Mesothelial cell of epicardium (in vitro differentiated cells): ENCODE results near the gene NAV2. TPM values are rescaled to one million over a fixed set of nuclear protein-coding genes. Genes with fewer than 3 reads are reported as not detected.
A peak's percentile ranks its signal among the peaks of the same experiment; 100 is the strongest.

ENCODE experiments used
- DNase-seq, 2 experiments: peaks; one replicate each; pipeline ENCODE4 v3.0.0; 2021; ENCODE audit warnings: low spot score in 2 of 2; ENCODE audit not compliant: unreplicated experiment in 2 of 2
- H3K27ac Mint-ChIP-seq: 2 replicates; pipeline ENCODE4 v1.8.0; 2021; ENCODE audit warnings: mixed read lengths
- H3K27me3 Mint-ChIP-seq: 2 replicates; pipeline ENCODE4 v1.8.0; 2021; ENCODE audit warnings: low read depth, mixed read lengths
- H3K36me3 Mint-ChIP-seq: 2 replicates; pipeline ENCODE4 v1.8.0; 2021; ENCODE audit warnings: mixed read lengths
- H3K4me1 Mint-ChIP-seq: 2 replicates; pipeline ENCODE4 v1.8.0; 2021; ENCODE audit warnings: mixed read lengths
- H3K4me3 Mint-ChIP-seq: 2 replicates; pipeline ENCODE4 v1.8.0; 2021; ENCODE audit warnings: mild to moderate bottlenecking, moderate library complexity, mixed read lengths
- H3K9me3 Mint-ChIP-seq: 2 replicates; pipeline ENCODE4 v1.8.0; 2021; ENCODE audit warnings: mixed read lengths
- total RNA-seq: library from RNA; stranded (reverse); gene quantifications from 3 replicates; pipeline ENCODE4 v1.2.1, GENCODE V29; 2021
- TF ChIP-seq, protein P1 (sequence below): fragments of 200-600 bp; sonication (generic); IDR thresholded peaks from one replicate; pipeline ENCODE4 v1.5.0; 2021; ENCODE audit warnings: antibody characterized with exemption; ENCODE audit not compliant: unreplicated experiment

The NAV2 gene
- total RNA-seq, 1 donor from 2014 or later: 69.8 TPM

DNA sequence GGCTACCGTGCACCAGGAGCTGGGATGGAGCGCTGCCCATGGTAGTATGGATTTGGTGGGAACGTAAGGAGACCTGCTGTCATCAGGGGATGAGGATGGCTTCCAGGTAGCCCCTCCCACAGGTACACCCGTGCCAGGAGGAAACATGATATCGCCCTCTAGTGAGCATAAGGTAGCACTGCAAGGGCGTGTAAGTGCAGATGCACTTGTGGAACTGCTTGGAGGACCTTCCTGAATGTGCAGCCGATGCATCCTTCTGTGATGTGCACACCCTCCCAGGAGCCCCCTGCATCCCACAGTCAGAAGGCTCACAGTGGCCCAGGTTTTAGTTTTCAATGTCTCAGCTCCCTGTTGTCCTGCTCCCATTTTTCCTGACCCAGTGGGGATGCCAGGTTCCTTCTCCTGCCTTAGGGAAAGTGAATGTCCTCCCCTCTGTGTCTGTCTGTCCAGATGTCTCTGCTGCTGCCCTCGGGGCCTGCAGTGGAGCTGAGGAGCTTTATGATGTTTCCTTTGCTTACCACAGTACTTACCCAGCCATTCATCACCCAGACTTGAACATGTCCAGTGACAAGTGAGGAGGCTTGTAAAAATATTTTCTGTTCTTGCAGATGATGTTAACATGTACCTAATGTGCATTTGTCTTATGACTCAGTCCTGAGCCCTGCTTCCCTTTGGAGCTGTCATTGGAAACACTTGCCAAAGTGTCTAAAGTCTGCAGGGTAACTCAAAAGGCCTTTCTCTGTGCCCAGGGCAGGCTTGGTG is 398.5 kb downstream of the NAV2 start:
- DNase-seq: peak in 1 of 2 experiments; percentile 66
- peaks cover 24% of the 10 kb centered on the region for H3K36me3 Mint-ChIP-seq
- TF ChIP-seq, protein P1, sequence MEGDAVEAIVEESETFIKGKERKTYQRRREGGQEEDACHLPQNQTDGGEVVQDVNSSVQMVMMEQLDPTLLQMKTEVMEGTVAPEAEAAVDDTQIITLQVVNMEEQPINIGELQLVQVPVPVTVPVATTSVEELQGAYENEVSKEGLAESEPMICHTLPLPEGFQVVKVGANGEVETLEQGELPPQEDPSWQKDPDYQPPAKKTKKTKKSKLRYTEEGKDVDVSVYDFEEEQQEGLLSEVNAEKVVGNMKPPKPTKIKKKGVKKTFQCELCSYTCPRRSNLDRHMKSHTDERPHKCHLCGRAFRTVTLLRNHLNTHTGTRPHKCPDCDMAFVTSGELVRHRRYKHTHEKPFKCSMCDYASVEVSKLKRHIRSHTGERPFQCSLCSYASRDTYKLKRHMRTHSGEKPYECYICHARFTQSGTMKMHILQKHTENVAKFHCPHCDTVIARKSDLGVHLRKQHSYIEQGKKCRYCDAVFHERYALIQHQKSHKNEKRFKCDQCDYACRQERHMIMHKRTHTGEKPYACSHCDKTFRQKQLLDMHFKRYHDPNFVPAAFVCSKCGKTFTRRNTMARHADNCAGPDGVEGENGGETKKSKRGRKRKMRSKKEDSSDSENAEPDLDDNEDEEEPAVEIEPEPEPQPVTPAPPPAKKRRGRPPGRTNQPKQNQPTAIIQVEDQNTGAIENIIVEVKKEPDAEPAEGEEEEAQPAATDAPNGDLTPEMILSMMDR: peak; percentile 78
- no peak overlapping the region for H3K4me3 Mint-ChIP-seq
- no peaks in the 10 kb centered on the region for H3K27me3 Mint-ChIP-seq
- H3K27ac Mint-ChIP-seq: peak overlapping the region; percentile 73
- no peaks in the 10 kb centered on the region for H3K9me3 Mint-ChIP-seq
- H3K4me1 Mint-ChIP-seq: peaks cover 18% of the 10 kb centered on the region

DNA sequence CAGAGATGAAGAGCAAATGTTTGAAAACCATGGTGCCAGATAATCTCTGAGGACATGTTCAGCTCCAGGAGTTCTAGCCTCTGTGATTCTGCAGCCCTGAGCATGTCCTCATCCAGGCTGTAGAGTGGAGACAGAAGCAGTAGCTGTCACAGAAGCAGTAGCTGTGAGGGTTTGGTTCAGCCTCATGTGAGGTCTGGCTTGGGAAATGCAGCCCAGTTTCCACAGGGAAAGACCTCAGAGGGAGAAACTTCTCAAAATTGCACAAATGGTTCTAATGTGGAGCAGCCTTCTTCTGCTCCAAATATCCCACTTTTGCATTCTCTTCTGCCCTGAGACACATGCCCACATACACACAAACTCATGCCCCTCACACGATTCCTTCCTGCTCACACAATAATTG is 399.2 kb downstream of the NAV2 start:
- H3K4me1 Mint-ChIP-seq: peaks cover 18% of the 10 kb centered on the region
- DNase-seq: no peak
- H3K9me3 Mint-ChIP-seq: no peaks in the 10 kb centered on the region
- H3K36me3 Mint-ChIP-seq: peaks cover 24% of the 10 kb centered on the region
- peak overlapping the region; percentile 73 for H3K27ac Mint-ChIP-seq
- H3K27me3 Mint-ChIP-seq: no peaks in the 10 kb centered on the region
- TF ChIP-seq, protein P1: no peak
- H3K4me3 Mint-ChIP-seq: no peak overlapping the region

DNA sequence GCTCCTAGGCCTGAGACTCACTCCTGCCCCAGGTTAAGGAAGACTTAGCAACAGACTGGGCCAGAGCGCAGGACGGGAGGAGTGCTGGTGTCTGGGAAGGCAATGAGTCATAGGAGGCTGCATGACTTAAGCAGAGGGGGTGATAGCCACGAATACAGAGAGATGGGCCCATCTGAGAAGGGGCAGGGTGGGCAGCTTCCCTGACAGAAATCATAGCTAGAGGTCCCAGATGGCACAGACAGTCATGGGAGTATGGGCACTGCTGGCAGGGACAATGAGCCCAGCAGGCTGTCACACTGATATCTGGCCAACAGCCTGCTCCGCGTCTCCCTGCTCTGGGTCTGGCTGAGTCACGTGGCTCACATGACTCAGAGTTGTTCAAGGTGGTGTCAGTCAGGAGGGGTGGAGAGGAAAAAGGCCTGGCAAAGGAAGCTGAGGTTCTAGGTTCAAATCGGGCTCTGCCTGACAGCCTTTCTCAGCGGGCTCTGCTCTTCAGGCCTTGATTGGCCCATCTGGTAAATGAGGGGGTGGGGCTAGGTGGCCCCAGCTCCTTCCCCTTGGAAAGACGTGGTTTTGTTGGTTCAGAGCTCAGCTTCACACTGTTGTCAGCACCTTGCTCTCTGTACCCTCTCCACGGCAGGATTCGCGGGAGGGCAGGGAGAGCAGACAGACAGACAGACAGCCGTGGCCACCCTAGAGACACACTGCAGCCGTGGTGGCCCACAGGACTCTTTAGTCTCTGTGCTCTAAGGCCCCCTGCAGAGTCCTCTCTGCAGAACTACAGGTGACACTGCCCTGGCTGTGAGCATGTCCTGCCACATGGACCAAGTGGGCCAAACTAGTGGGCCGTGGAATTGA is 399.9 kb downstream of the NAV2 start:
- no peaks in the 10 kb centered on the region for H3K27me3 Mint-ChIP-seq
- H3K4me3 Mint-ChIP-seq: peak overlapping the region; percentile 7
- peak overlapping the region; percentile 73 for H3K27ac Mint-ChIP-seq
- H3K4me1 Mint-ChIP-seq: peaks cover 18% of the 10 kb centered on the region
- no peaks in the 10 kb centered on the region for H3K9me3 Mint-ChIP-seq
- DNase-seq: no peak
- H3K36me3 Mint-ChIP-seq: peaks cover 22% of the 10 kb centered on the region
- TF ChIP-seq, protein P1: no peak

DNA sequence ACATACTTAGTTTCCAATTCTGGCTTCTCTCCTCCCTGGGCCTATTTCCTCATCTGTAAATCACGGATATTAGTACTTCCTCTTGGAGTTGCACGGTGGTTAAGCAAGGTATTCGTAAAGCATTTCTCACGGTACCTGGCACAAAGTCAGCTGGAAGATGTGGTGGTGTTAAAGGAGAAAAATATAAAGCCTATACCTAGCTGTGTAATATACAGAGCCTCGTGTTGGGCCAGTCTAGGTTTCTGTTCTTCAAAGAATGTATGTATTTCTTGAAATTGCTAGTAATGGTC is 400.5 kb downstream of the NAV2 start:
- Mint-ChIP-seq H3K36me3 (peaks cover 18% of the 10 kb centered on the region), H3K9me3 (no peaks in the 10 kb centered on the region), H3K4me3 (no peak overlapping the region), H3K4me1 (peaks cover 18% of the 10 kb centered on the region), H3K27me3 (no peaks in the 10 kb centered on the region), H3K27ac (peak overlapping the region; percentile 40)
- no peak for DNase-seq
- TF ChIP-seq, protein P1: no peak

DNA sequence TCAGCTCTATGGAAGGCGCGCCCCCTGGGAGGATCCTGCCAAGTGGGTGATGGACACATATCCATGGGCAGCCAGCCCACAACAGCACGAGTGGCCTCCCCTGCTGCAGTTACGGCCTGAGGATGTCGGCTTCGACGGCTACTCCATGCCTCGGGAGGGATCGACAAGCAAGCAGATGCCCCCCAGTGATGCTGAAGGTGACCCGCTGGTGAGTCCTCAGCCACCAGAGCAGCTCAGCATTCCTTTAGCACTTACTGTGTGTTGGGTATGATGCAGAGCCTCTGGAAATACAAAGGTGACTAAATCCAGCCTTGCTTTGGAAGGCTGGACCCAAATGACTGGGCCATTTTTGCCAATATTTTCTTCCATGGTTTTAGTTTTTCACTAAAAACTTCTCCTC is 402.0 kb downstream of the NAV2 start:
- peaks cover 24% of the 10 kb centered on the region for H3K36me3 Mint-ChIP-seq

More for the DNA sequence above, 402.0 kb downstream of the NAV2 start:
- Mint-ChIP-seq H3K27ac (no peak overlapping the region), H3K4me3 (no peak overlapping the region), H3K4me1 (peaks cover 18% of the 10 kb centered on the region), H3K9me3 (no peaks in the 10 kb centered on the region), H3K27me3 (no peaks in the 10 kb centered on the region)
- TF ChIP-seq, protein P1: no peak
- no peak for DNase-seq
